ENCODE results near the gene OPCML.

The OPCML gene

GRCh38 chr11:133164986-133165385 lies 367.3 kb downstream of the OPCML start:
- no peak for DNase-seq

GRCh38 chr11:133163463-133164419 lies 368.6 kb downstream of the OPCML start:
- peak; percentile 59 for DNase-seq

- DNase-seq: no peak
Measured at GRCh38 chr11:133162227-133162626, 370.1 kb downstream of the OPCML start.

- DNase-seq: no peak
Measured at GRCh38 chr11:133160754-133161153, 371.5 kb downstream of the OPCML start.

GRCh38 chr11:133156986-133157745 lies 375.1 kb downstream of the OPCML start:
- no peak for DNase-seq

- no peak for DNase-seq
Measured at GRCh38 chr11:133154781-133155180, 377.5 kb downstream of the OPCML start.

- no peak for DNase-seq
Measured at GRCh38 chr11:133154076-133154475, 378.2 kb downstream of the OPCML start.

- DNase-seq: no peak
Measured at GRCh38 chr11:133153031-133153430, 379.3 kb downstream of the OPCML start.

- no peak for DNase-seq
Measured at GRCh38 chr11:133149698-133150097, 382.6 kb downstream of the OPCML start.

GRCh38 chr11:133147625-133148024 lies 384.7 kb downstream of the OPCML start:
- DNase-seq: no peak

GRCh38 chr11:133146697-133147306 lies 385.5 kb downstream of the OPCML start:
- DNase-seq: no peak

- DNase-seq: no peak
Measured at GRCh38 chr11:133137939-133138338, 394.4 kb downstream of the OPCML start.

- DNase-seq: no peak
Measured at GRCh38 chr11:133137270-133137669, 395.0 kb downstream of the OPCML start.

- no peak for DNase-seq
Measured at GRCh38 chr11:133136376-133136775, 395.9 kb downstream of the OPCML start.

GRCh38 chr11:133134314-133135173 lies 397.8 kb downstream of the OPCML start:
- peak; percentile 41 for DNase-seq

GRCh38 chr11:133133606-133134005 lies 398.7 kb downstream of the OPCML start:
- no peak for DNase-seq

GRCh38 chr11:133133050-133133449 lies 399.3 kb downstream of the OPCML start:
- DNase-seq: no peak

GRCh38 chr11:133127741-133128140 lies 404.6 kb downstream of the OPCML start:
- no peak for DNase-seq

GRCh38 chr11:133123796-133124195 lies 408.5 kb downstream of the OPCML start:
- no peak for DNase-seq

- DNase-seq: no peak
Measured at GRCh38 chr11:133123366-133123765, 408.9 kb downstream of the OPCML start.

GRCh38 chr11:133122256-133122655 lies 410.0 kb downstream of the OPCML start:
- DNase-seq: no peak

- no peak for DNase-seq
Measured at GRCh38 chr11:133118563-133119268, 413.6 kb downstream of the OPCML start.

Measured in fibroblast of upper back skin (primary cell).